ENCODE measurements around the gene MYL2. TPM values are rescaled to one million over a fixed set of nuclear protein-coding genes. Genes with fewer than 3 reads are reported as not detected.

The MYL2 gene
- polyA plus RNA-seq, 4 donors = 0.55 to 143 (median 22.5) TPM

- H3K27ac ChIP-seq (ENCODE audit: low read depth in 1 of 3, low read length in 2 of 3) = no peak overlapping the region
- peaks cover 0 to 4% (median 0%) of the 10 kb centered on the region in 3 donors for H3K27me3 ChIP-seq (ENCODE audit: control insufficient read depth in 3 of 3, insufficient read depth in 3 of 3, low read length in 3 of 3)
- no peaks in the 10 kb centered on the region for H3K4me1 ChIP-seq (ENCODE audit: control insufficient read depth in 3 of 3, insufficient read depth in 2 of 3, low read depth in 1 of 3, low read length in 2 of 3)
- no peaks in the 10 kb centered on the region for H3K36me3 ChIP-seq (ENCODE audit: control insufficient read depth in 3 of 3, insufficient read depth in 2 of 3, low read depth in 1 of 3, low read length in 3 of 3)
- FAIRE-seq = no peak
- no peak overlapping the region for H3K4me3 ChIP-seq (ENCODE audit: low read depth in 1 of 3, low read length in 3 of 3)
- H3K9me3 ChIP-seq (ENCODE audit: control insufficient read depth in 2 of 2, insufficient read depth in 1 of 2, low read depth in 1 of 2, low read length in 1 of 2) = no peaks in the 10 kb centered on the region
- DNase-seq = no peak
Measured at GRCh38 chr12:110874781-110875180, 45.6 kb downstream of the MYL2 start.

DNA sequence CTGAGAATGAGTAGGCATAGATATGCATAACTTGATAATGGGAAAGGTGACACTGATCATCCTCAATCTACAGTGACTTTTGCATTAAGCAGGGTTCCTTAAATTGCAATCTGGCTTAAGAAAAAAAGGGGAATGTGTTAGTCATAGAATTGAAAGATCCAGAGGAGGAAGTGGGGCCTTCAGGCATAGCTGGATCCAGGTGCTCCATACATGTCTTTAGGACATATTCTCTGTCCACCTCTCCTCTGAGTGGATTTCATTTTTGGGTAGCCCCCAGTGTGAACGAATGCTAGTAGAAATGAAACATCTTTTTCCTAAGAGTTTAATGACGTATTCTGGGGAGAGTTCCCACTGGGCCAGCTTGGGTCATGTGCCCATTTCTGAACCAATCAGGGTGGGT is 46.0 kb downstream of the MYL2 start:
- no peak for DNase-seq
- H3K9me3 ChIP-seq (ENCODE audit: control insufficient read depth in 2 of 2, insufficient read depth in 1 of 2, low read depth in 1 of 2, low read length in 1 of 2) = no peaks in the 10 kb centered on the region
- no peak for FAIRE-seq
- H3K27me3 ChIP-seq (ENCODE audit: control insufficient read depth in 3 of 3, insufficient read depth in 3 of 3, low read length in 3 of 3) = peaks cover 0 to 4% (median 0%) of the 10 kb centered on the region in 3 donors
- WGBS, 3 donors = 80 to 84% (median 80%) methylated on average over 2 of the region's 2 CpGs
- H3K4me1 ChIP-seq (ENCODE audit: control insufficient read depth in 3 of 3, insufficient read depth in 2 of 3, low read depth in 1 of 3, low read length in 2 of 3) = no peaks in the 10 kb centered on the region
- H3K4me3 ChIP-seq (ENCODE audit: low read depth in 1 of 3, low read length in 3 of 3) = no peak overlapping the region
- no peaks in the 10 kb centered on the region for H3K36me3 ChIP-seq (ENCODE audit: control insufficient read depth in 3 of 3, insufficient read depth in 2 of 3, low read depth in 1 of 3, low read length in 3 of 3)
- no peak overlapping the region for H3K27ac ChIP-seq (ENCODE audit: low read depth in 1 of 3, low read length in 2 of 3)

DNA sequence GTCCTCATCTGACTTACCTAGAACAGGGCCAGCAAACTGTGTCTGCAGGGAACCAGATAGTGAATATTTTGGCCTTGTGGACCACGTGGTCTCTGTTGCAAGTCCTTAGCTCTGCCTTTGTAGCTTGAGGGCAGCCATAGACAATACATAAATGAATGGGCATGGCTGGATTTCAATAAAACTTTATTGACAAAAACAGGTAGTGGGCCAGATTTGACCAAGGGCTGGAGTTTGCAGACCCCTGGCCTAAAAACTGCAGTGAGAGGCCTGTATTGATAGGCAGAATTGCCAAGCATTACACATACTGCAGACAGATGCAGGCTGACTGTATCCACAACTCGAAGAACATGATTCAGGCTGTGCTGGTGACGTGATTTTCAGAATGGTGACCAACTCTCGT is 48.3 kb downstream of the MYL2 start:
- no peak for FAIRE-seq
- H3K4me1 ChIP-seq (ENCODE audit: control insufficient read depth in 3 of 3, insufficient read depth in 2 of 3, low read depth in 1 of 3, low read length in 2 of 3) = no peaks in the 10 kb centered on the region

GRCh38 chr12:110869803-110870202 is 50.6 kb downstream of the MYL2 start:
- Histone ChIP-seq H3K4me1 (ENCODE audit: control insufficient read depth in 3 of 3, insufficient read depth in 2 of 3, low read depth in 1 of 3, low read length in 2 of 3) (no peaks in the 10 kb centered on the region), H3K4me3 (ENCODE audit: low read depth in 1 of 3, low read length in 3 of 3) (no peak overlapping the region), H3K27ac (ENCODE audit: low read depth in 1 of 3, low read length in 2 of 3) (no peak overlapping the region), H3K36me3 (ENCODE audit: control insufficient read depth in 3 of 3, insufficient read depth in 2 of 3, low read depth in 1 of 3, low read length in 3 of 3) (no peaks in the 10 kb centered on the region), H3K9me3 (ENCODE audit: control insufficient read depth in 2 of 2, insufficient read depth in 1 of 2, low read depth in 1 of 2, low read length in 1 of 2) (no peaks in the 10 kb centered on the region), H3K27me3 (ENCODE audit: control insufficient read depth in 3 of 3, insufficient read depth in 3 of 3, low read length in 3 of 3) (peaks cover 0 to 4% (median 0%) of the 10 kb centered on the region in 3 donors)
- DNase-seq (no peak), FAIRE-seq (no peak)
- WGBS, 3 donors = 81 to 90% (median 85%) methylated on average over 5 of the region's 5 CpGs

More for the DNA sequence above, 48.3 kb downstream of the MYL2 start:
- no peaks in the 10 kb centered on the region for H3K9me3 ChIP-seq (ENCODE audit: control insufficient read depth in 2 of 2, insufficient read depth in 1 of 2, low read depth in 1 of 2, low read length in 1 of 2)
- H3K27me3 ChIP-seq (ENCODE audit: control insufficient read depth in 3 of 3, insufficient read depth in 3 of 3, low read length in 3 of 3) = peaks cover 0 to 4% (median 0%) of the 10 kb centered on the region in 3 donors
- no peak for DNase-seq
- H3K36me3 ChIP-seq (ENCODE audit: control insufficient read depth in 3 of 3, insufficient read depth in 2 of 3, low read depth in 1 of 3, low read length in 3 of 3) = no peaks in the 10 kb centered on the region
- no peak overlapping the region for H3K4me3 ChIP-seq (ENCODE audit: low read depth in 1 of 3, low read length in 3 of 3)
- 55 to 74% (median 57%) methylated on average over 4 of the region's 4 CpGs for WGBS, 3 donors
- no peak overlapping the region for H3K27ac ChIP-seq (ENCODE audit: low read depth in 1 of 3, low read length in 2 of 3)

- FAIRE-seq (no peak), DNase-seq (no peak)
- Histone ChIP-seq H3K36me3 (ENCODE audit: control insufficient read depth in 3 of 3, insufficient read depth in 2 of 3, low read depth in 1 of 3, low read length in 3 of 3) (no peaks in the 10 kb centered on the region), H3K4me3 (ENCODE audit: low read depth in 1 of 3, low read length in 3 of 3) (no peak overlapping the region), H3K4me1 (ENCODE audit: control insufficient read depth in 3 of 3, insufficient read depth in 2 of 3, low read depth in 1 of 3, low read length in 2 of 3) (no peaks in the 10 kb centered on the region), H3K9me3 (ENCODE audit: control insufficient read depth in 2 of 2, insufficient read depth in 1 of 2, low read depth in 1 of 2, low read length in 1 of 2) (no peaks in the 10 kb centered on the region), H3K27me3 (ENCODE audit: control insufficient read depth in 3 of 3, insufficient read depth in 3 of 3, low read length in 3 of 3) (peaks cover 0 to 4% (median 0%) of the 10 kb centered on the region in 3 donors), H3K27ac (ENCODE audit: low read depth in 1 of 3, low read length in 2 of 3) (no peak overlapping the region)
- 66 to 76% (median 72%) methylated on average over 3 of the region's 3 CpGs for WGBS, 3 donors
Measured at GRCh38 chr12:110869026-110869425, 51.4 kb downstream of the MYL2 start.

GRCh38 chr12:110865521-110865920 is 54.9 kb downstream of the MYL2 start:
- no peaks in the 10 kb centered on the region for H3K27me3 ChIP-seq (ENCODE audit: control insufficient read depth in 3 of 3, insufficient read depth in 3 of 3, low read length in 3 of 3)
- 84 to 90% (median 90%) methylated on average over 6 of the region's 6 CpGs for WGBS, 3 donors
- FAIRE-seq = no peak
- H3K27ac ChIP-seq (ENCODE audit: low read depth in 1 of 3, low read length in 2 of 3) = no peak overlapping the region
- no peaks in the 10 kb centered on the region for H3K36me3 ChIP-seq (ENCODE audit: control insufficient read depth in 3 of 3, insufficient read depth in 2 of 3, low read depth in 1 of 3, low read length in 3 of 3)
- no peaks in the 10 kb centered on the region for H3K4me1 ChIP-seq (ENCODE audit: control insufficient read depth in 3 of 3, insufficient read depth in 2 of 3, low read depth in 1 of 3, low read length in 2 of 3)
- DNase-seq = no peak
- no peaks in the 10 kb centered on the region for H3K9me3 ChIP-seq (ENCODE audit: control insufficient read depth in 2 of 2, insufficient read depth in 1 of 2, low read depth in 1 of 2, low read length in 1 of 2)
- no peak overlapping the region for H3K4me3 ChIP-seq (ENCODE audit: low read depth in 1 of 3, low read length in 3 of 3)

GRCh38 chr12:110863161-110863560 is 57.2 kb downstream of the MYL2 start:
- FAIRE-seq (no peak), DNase-seq (no peak)
- no peaks in the 10 kb centered on the region for H3K27me3 ChIP-seq (ENCODE audit: control insufficient read depth in 3 of 3, insufficient read depth in 3 of 3, low read length in 3 of 3)
- no peaks in the 10 kb centered on the region for H3K36me3 ChIP-seq (ENCODE audit: control insufficient read depth in 3 of 3, insufficient read depth in 2 of 3, low read depth in 1 of 3, low read length in 3 of 3)
- 63 to 87% (median 82%) methylated on average over 7 of the region's 7 CpGs for WGBS, 3 donors
- no peaks in the 10 kb centered on the region for H3K4me1 ChIP-seq (ENCODE audit: control insufficient read depth in 3 of 3, insufficient read depth in 2 of 3, low read depth in 1 of 3, low read length in 2 of 3)
- no peak overlapping the region for H3K4me3 ChIP-seq (ENCODE audit: low read depth in 1 of 3, low read length in 3 of 3)
- no peak overlapping the region for H3K27ac ChIP-seq (ENCODE audit: low read depth in 1 of 3, low read length in 2 of 3)
- H3K9me3 ChIP-seq (ENCODE audit: control insufficient read depth in 2 of 2, insufficient read depth in 1 of 2, low read depth in 1 of 2, low read length in 1 of 2) = no peaks in the 10 kb centered on the region

DNA sequence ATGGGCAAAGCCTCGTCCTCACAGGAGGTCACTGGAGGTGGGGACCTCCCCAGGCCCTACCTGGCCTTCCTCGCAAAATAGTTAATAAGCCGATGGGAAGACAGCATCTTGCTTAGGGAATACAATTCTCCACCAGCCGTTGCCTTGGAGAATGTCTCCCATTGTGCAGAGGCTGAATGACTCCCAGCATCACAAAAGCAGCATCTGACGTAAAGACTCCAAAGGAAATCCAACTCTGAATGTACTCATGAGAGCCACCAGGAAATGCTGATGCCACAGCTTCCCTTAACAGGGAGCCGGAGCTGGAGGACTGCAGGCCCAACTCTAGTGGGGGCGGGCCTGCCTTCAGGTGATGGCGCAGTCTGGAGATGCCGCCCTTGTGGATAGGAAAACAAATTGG is 58.0 kb downstream of the MYL2 start:
- Histone ChIP-seq H3K4me1 (ENCODE audit: control insufficient read depth in 3 of 3, insufficient read depth in 2 of 3, low read depth in 1 of 3, low read length in 2 of 3) (no peaks in the 10 kb centered on the region), H3K27me3 (ENCODE audit: control insufficient read depth in 3 of 3, insufficient read depth in 3 of 3, low read length in 3 of 3) (no peaks in the 10 kb centered on the region), H3K36me3 (ENCODE audit: control insufficient read depth in 3 of 3, insufficient read depth in 2 of 3, low read depth in 1 of 3, low read length in 3 of 3) (no peaks in the 10 kb centered on the region), H3K4me3 (ENCODE audit: low read depth in 1 of 3, low read length in 3 of 3) (no peak overlapping the region), H3K27ac (ENCODE audit: low read depth in 1 of 3, low read length in 2 of 3) (no peak overlapping the region), H3K9me3 (ENCODE audit: control insufficient read depth in 2 of 2, insufficient read depth in 1 of 2, low read depth in 1 of 2, low read length in 1 of 2) (no peaks in the 10 kb centered on the region)
- WGBS, 3 donors = 87 to 89% (median 88%) methylated on average over 9 of the region's 9 CpGs
- DNase-seq = no peak
- FAIRE-seq = no peak

GRCh38 chr12:110861729-110862128 is 58.6 kb downstream of the MYL2 start:
- DNase-seq (no peak), FAIRE-seq (no peak)
- H3K27ac ChIP-seq (ENCODE audit: low read depth in 1 of 3, low read length in 2 of 3) = no peak overlapping the region
- 64 to 82% (median 69%) methylated on average over 7 of the region's 7 CpGs for WGBS, 3 donors
- H3K4me1 ChIP-seq (ENCODE audit: control insufficient read depth in 3 of 3, insufficient read depth in 2 of 3, low read depth in 1 of 3, low read length in 2 of 3) = no peaks in the 10 kb centered on the region
- no peak overlapping the region for H3K4me3 ChIP-seq (ENCODE audit: low read depth in 1 of 3, low read length in 3 of 3)
- no peaks in the 10 kb centered on the region for H3K36me3 ChIP-seq (ENCODE audit: control insufficient read depth in 3 of 3, insufficient read depth in 2 of 3, low read depth in 1 of 3, low read length in 3 of 3)
- no peaks in the 10 kb centered on the region for H3K9me3 ChIP-seq (ENCODE audit: control insufficient read depth in 2 of 2, insufficient read depth in 1 of 2, low read depth in 1 of 2, low read length in 1 of 2)
- H3K27me3 ChIP-seq (ENCODE audit: control insufficient read depth in 3 of 3, insufficient read depth in 3 of 3, low read length in 3 of 3) = no peaks in the 10 kb centered on the region

All from small intestine (tissue), 7 donors.